Measurements from ENCODE around the gene DEDD. TPM values are rescaled to one million over a fixed set of nuclear protein-coding genes. Genes with fewer than 3 reads are reported as not detected.

Gene DEDD
- total RNA-seq, 1 donor from 2014 or later = 31.9 TPM

- DNase-seq (ENCODE audit: low read depth in 2 of 2) = no peak
Measured at GRCh38 chr1:161163793-161164192, 31.3 kb upstream of the DEDD start.

- DNase-seq (ENCODE audit: low read depth in 2 of 2) = no peak
Measured at GRCh38 chr1:161162806-161163205, 30.3 kb upstream of the DEDD start.

GRCh38 chr1:161162052-161162451 lies 29.6 kb upstream of the DEDD start:
- no peak for DNase-seq (ENCODE audit: low read depth in 2 of 2)

DNA sequence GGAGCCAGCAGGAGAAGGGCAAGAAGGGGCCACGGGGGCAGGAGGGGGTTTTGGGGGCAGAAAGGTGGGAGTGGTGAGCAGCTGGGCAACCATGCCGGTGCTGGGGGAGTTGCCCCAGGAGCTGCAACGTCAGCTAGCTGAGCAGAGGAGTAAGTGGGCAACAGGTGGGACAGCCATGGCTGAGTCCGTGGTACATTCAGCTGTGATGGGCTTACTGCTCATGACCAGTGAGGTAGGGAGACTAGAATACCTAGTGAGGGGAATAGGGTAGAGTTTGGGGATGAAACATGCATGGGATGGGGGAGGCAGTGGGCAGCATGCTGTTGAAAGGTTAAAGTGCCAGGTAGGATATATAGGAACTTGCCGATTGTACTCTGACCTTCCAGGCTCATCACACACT lies 29.2 kb upstream of the DEDD start:
- DNase-seq (ENCODE audit: low read depth in 2 of 2) = no peak

GRCh38 chr1:161160671-161161145 lies 28.2 kb upstream of the DEDD start:
- DNase-seq (ENCODE audit: low read depth in 2 of 2) = no peak

- DNase-seq (ENCODE audit: low read depth in 2 of 2) = no peak
Measured at GRCh38 chr1:161159913-161160243, 27.4 kb upstream of the DEDD start.

- DNase-seq (ENCODE audit: low read depth in 2 of 2) = peak; percentile 91 to 94
Measured at GRCh38 chr1:161159087-161159912, 26.8 kb upstream of the DEDD start, which contains the start of gene USP21. TSS of gene USP21 (plus strand) at chr1:161159500. CDS start at chr1:161160641, 1,141 bp downstream.

DNA sequence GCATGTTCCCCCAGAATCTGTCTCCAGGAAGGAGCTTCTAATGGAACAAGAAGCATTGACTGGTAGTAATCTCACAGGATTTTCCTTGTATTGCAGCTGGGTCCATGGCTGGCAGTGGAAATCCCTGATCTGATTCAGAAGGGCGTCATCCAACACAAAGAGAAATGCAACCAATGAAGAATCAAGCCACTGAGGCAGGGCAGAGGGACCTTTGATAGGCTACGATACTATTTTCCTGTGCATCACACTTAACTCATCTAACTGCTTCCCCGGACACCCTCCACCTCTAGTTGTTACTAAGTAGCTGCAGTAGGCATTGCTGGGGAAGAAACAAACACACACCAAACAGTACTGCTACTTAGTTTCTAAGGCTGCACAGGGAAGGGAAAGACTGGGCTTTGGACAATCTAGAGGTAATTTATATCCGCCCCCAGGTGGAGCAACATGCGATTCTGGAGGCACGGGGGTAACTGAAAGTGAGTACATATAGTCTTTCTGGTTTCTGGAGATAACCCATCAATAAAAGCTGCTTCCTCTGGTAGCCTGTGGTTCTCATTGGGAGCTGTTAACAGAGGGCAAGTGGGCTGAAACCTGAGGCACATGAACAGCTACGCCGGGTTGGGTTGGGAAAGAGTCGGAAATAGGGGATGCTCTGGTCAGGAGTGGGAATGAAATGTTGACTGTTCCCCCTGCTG lies 26.0 kb upstream of the DEDD start:
- DNase-seq (ENCODE audit: low read depth in 2 of 2) = no peak

DNA sequence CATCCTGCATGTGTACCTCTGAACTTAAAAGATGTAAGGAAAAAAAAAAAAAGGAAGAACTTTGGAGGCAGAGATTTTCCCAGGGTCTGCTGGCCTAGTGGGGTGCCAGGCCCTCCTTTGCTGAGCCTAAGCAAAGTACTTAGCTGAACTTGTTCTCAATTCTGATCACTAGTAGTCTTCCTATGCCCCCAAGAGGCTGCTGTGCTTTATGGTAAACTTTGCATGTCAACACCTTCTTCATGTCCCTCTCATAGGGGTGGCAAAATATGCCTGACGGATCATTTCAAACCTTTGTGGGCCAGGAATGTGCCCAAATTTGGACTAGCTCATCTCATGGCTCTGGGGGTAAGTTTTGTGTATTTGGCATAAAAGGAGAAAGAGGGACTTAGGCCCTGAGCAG lies 25.4 kb upstream of the DEDD start:
- DNase-seq (ENCODE audit: low read depth in 2 of 2) = no peak

DNA sequence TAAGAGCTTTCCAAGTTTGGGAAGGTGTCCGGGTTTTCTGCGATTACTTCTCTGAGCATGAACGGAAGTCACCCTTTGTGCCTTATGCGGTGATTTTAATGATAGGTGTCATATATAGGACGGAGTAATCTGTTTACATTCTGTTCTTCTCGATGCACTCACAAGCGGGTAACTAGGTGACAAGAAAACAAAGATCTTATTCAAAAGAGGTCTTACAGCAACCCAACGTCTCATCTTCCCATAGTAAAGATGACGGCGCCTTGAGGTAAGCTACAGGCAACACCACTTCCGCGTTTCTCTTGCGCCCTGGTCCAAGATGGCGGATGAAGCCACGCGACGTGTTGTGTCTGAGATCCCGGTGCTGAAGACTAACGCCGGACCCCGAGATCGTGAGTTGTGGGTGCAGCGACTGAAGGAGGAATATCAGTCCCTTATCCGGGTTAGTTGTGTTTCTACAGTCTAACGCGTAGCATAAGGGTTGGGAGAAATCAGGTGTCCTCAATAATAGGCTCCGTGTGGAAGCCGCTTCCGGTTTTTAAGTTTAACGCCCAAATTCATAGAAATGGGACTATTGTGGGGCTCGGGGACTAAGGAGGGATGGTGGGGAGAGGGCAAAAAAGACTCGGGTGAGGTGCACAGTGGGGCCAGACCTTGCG lies 21.3 kb upstream of the DEDD start, which contains the start of gene UFC1:
Gene UFC1, plus strand, starts transcription at position 297 of the 656 bp plus-strand sequence. Its CDS starts 20 bp downstream, at position 317.
- peak; percentile 89 to 94 for DNase-seq (ENCODE audit: low read depth in 2 of 2)

DNA sequence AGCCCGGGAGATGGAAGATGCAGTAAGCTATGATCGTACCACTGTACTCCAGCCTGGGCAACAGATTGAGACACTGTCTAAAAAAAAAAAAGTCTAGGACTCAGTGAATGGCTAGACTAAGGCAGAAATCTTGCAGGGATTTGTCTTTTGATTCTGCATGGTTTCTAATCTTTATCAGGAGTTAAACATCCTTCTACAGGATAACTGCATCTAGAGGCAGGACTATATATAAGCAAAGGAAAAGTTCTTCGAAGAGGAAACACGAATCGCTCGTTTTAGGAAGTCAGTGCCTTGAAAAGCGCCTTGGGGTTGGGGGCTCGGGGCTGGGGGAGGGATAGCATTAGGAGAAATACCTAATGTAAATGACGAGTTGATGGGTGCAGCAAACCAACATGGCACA lies 20.7 kb upstream of the DEDD start:
- no peak for DNase-seq (ENCODE audit: low read depth in 2 of 2)

DNA sequence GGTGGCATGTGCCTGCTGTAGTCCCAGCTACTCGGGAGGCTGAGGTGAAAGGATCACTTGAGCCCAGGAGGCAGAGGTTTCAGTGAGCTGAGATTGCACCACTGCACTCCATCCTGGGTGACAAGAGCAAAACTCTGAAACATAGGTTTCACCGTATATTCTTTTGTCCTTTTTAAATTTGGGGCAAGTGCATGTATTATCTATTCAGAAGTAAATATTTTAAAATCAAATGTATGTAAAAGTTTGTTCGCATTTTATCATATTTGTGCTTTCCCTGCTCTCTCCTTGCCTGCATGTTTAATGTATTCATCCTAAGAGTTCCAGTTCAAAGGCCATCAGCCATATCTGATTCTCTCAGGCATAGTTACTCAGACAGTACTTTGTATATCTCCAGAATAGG lies 13.4 kb upstream of the DEDD start:
- DNase-seq (ENCODE audit: low read depth in 2 of 2) = no peak

GRCh38 chr1:161140755-161141400 lies 8.4 kb upstream of the DEDD start:
- DNase-seq (ENCODE audit: low read depth in 2 of 2) = no peak

- peak; percentile 67 to 80 for DNase-seq (ENCODE audit: low read depth in 2 of 2)
Measured at GRCh38 chr1:161139766-161140165, 7.3 kb upstream of the DEDD start.

DNA sequence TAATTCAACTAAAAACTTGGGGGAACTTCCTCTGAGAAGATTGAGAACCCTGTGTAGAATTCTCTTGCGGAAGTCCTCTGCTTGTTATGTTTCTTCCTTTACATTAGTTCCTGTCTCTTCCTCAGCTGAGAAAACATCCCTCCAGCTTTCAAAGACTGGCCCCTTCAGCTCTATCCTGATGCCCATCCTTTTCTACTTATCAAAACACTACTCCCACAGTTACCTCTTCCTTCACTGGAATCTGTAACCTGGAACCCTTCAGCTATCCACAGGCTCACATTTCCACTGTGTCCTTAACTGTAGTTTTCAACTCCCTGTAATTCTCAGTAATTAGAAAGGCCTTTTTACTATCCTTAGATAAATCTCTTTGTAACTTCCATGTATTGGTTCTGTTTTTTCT lies 6.0 kb upstream of the DEDD start:
- DNase-seq (ENCODE audit: low read depth in 2 of 2) = no peak

DNA sequence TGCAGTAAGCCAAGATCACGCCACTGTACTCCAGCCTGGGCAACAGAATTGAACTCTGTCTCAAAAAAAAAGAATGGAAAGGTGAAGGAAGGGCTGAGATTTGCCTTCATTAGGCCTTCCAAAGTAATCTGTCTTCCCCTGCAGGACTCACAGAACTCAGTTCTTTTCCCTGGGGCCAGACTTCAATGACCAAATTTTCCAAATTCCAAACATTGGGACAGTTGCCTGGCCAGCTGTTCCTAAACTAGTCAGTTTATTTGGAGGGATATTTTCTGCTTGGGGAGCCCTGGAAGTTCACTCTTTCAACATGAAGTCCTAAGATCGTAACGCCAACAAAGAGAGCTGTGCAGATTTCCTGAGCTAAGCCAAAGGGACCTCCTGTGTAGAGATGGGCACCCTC lies 5.4 kb upstream of the DEDD start:
- DNase-seq (ENCODE audit: low read depth in 2 of 2) = no peak

GRCh38 chr1:161133220-161133740 lies 813 bp upstream of the DEDD start:
- no peak for DNase-seq (ENCODE audit: low read depth in 2 of 2)

DNA sequence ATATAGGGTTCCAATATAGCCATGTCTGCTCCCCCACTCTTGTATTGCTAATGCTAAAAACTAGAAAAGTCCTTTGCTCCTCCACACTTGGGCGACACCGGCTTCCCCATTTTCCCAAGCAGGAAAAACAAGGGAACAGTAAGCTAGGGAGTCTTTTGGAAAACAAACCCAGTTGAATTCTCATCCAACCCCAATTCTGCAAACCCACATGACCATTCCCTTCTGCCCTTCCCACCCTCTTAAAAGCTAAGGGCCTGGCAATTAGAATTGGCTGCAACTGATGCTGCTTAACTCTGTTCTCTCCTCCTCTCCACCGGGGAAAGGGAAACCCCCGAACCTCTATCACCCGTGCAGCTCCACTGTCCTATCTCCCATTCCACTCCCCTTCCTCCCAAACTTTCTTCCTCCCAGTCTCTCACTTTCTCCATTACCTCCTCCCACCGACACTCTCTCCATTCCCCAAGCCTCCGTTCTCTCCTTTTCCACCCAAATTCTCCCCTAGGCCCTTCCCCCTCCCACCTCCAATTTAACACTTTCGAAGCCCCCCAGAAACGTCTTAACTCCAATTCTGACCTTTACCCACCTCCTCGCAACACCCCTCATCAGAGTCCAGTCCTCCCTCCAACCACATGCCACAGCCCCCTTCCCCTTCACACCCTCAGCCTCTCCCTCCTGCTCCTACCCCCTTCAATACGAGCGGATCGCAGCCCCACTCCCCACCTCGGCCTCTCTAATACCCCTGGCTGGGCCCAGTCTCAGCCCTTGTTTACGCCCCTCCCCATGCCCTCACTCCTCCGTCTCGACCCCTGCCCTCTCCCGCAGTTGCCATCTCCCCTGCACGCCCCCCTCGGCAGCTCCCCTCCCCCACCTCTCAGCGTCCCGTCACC lies 701 bp downstream of the DEDD start:
- peak; percentile 22 to 35 for DNase-seq (ENCODE audit: low read depth in 2 of 2)

GRCh38 chr1:161130266-161130665 lies 2.2 kb downstream of the DEDD start:
- DNase-seq (ENCODE audit: low read depth in 2 of 2) = peak; percentile 24 to 63
